KOPT-K1 (cell line): ENCODE measurements around the gene CHST15.

Source experiments
- H3K27ac ChIP-seq: fragments of 200-600 bp; sonication (generic); 2 replicates; pipeline ENCODE4 v1.5.1; 2016; ENCODE audit warnings: antibody characterized with exemption, mild to moderate bottlenecking, low read depth, low read length; ENCODE audit not compliant: poor library complexity, severe bottlenecking
- H3K36me3 ChIP-seq: fragments of 200-600 bp; sonication (generic); 2 replicates; pipeline ENCODE4 v1.5.1; 2017; ENCODE audit warnings: antibody characterized with exemption, mild to moderate bottlenecking, low read length, moderate library complexity; ENCODE audit not compliant: insufficient read depth
- H3K9me3 ChIP-seq: fragments of 200-600 bp; sonication (generic); 2 replicates; pipeline ENCODE4 v1.5.1; 2017; ENCODE audit warnings: antibody characterized with exemption, low read length, mild to moderate bottlenecking; ENCODE audit not compliant: insufficient read depth, poor library complexity, severe bottlenecking

The CHST15 gene

GRCh38 chr10:123999956-124000615 is 93.3 kb downstream of the CHST15 start:
- Histone ChIP-seq H3K9me3 (no peaks in the 10 kb centered on the region), H3K27ac (no peak overlapping the region), H3K36me3 (no peaks in the 10 kb centered on the region)

GRCh38 chr10:123999261-123999660 is 94.1 kb downstream of the CHST15 start:
- Histone ChIP-seq H3K9me3 (no peaks in the 10 kb centered on the region), H3K36me3 (no peaks in the 10 kb centered on the region), H3K27ac (no peak overlapping the region)

GRCh38 chr10:123998197-123999141 is 94.9 kb downstream of the CHST15 start:
- Histone ChIP-seq H3K27ac (no peak overlapping the region), H3K36me3 (no peaks in the 10 kb centered on the region), H3K9me3 (no peaks in the 10 kb centered on the region)

GRCh38 chr10:123997486-123998196 is 95.8 kb downstream of the CHST15 start:
- Histone ChIP-seq H3K9me3 (no peaks in the 10 kb centered on the region), H3K36me3 (no peaks in the 10 kb centered on the region), H3K27ac (no peak overlapping the region)

- Histone ChIP-seq H3K36me3 (no peaks in the 10 kb centered on the region), H3K27ac (no peak overlapping the region)
These were observed 96.4 kb downstream of the CHST15 start for GRCh38 chr10:123997013-123997412.

GRCh38 chr10:123996302-123996701 is 97.1 kb downstream of the CHST15 start:
- no peak overlapping the region for H3K27ac ChIP-seq

More at GRCh38 chr10:123997013-123997412, 96.4 kb downstream of the CHST15 start:
- no peaks in the 10 kb centered on the region for H3K9me3 ChIP-seq

GRCh38 chr10:123995461-123996131 is 97.8 kb downstream of the CHST15 start:
- H3K27ac ChIP-seq = no peak overlapping the region
- no peaks in the 10 kb centered on the region for H3K9me3 ChIP-seq
- H3K36me3 ChIP-seq = no peaks in the 10 kb centered on the region

More at GRCh38 chr10:123996302-123996701, 97.1 kb downstream of the CHST15 start:
- Histone ChIP-seq H3K36me3 (no peaks in the 10 kb centered on the region), H3K9me3 (no peaks in the 10 kb centered on the region)

- Histone ChIP-seq H3K9me3 (no peaks in the 10 kb centered on the region), H3K27ac (no peak overlapping the region)
These were observed 98.3 kb downstream of the CHST15 start for GRCh38 chr10:123995082-123995460.

GRCh38 chr10:123994417-123995081 is 98.8 kb downstream of the CHST15 start:
- no peaks in the 10 kb centered on the region for H3K36me3 ChIP-seq
- H3K9me3 ChIP-seq = no peaks in the 10 kb centered on the region
- no peak overlapping the region for H3K27ac ChIP-seq

More at GRCh38 chr10:123995082-123995460, 98.3 kb downstream of the CHST15 start:
- H3K36me3 ChIP-seq = no peaks in the 10 kb centered on the region

GRCh38 chr10:123993534-123994416 is 99.6 kb downstream of the CHST15 start:
- no peaks in the 10 kb centered on the region for H3K9me3 ChIP-seq
- H3K36me3 ChIP-seq = no peaks in the 10 kb centered on the region
- no peak overlapping the region for H3K27ac ChIP-seq

- H3K9me3 ChIP-seq = no peaks in the 10 kb centered on the region
- no peak overlapping the region for H3K27ac ChIP-seq
- no peaks in the 10 kb centered on the region for H3K36me3 ChIP-seq
These were observed 101.5 kb downstream of the CHST15 start for GRCh38 chr10:123991611-123992570.

- no peaks in the 10 kb centered on the region for H3K36me3 ChIP-seq
- peaks cover under 1% of the 10 kb centered on the region for H3K9me3 ChIP-seq
- H3K27ac ChIP-seq = no peak overlapping the region
These were observed 102.5 kb downstream of the CHST15 start for GRCh38 chr10:123990889-123991288.
